GM21528 (cell line): Measurements from ENCODE around the gene AP3S2.
"Not testable (repeated sequence)": the region's sequence is repeated elsewhere in the genome, so short reads cannot be mapped to it uniquely, and the experiment has no call there.

Source experiments
- ATAC-seq: cut with Tn5 transposase; IDR thresholded peaks from one replicate; pipeline ENCODE4 v1.9.1; 2021; ENCODE audit warnings: mild to moderate bottlenecking, moderate library complexity; ENCODE audit not compliant: unreplicated experiment, low FRiP score

Gene AP3S2

GRCh38 chr15:89870006-89870405, 23.8 kb downstream of the AP3S2 start:
- ATAC-seq = no peak

- ATAC-seq = not testable (repeated sequence)
These were observed 24.3 kb downstream of the AP3S2 start for GRCh38 chr15:89869490-89869889.

GRCh38 chr15:89864958-89865739, 28.6 kb downstream of the AP3S2 start:
- no peak for ATAC-seq

GRCh38 chr15:89863918-89864317, 29.9 kb downstream of the AP3S2 start:
- ATAC-seq = no peak

GRCh38 chr15:89860891-89861290, 32.9 kb downstream of the AP3S2 start:
- ATAC-seq = no peak

- ATAC-seq = no peak
These were observed 33.4 kb downstream of the AP3S2 start for GRCh38 chr15:89860431-89860830.

GRCh38 chr15:89858661-89859458, 34.9 kb downstream of the AP3S2 start:
- ATAC-seq = no peak

- ATAC-seq = no peak
These were observed 36.1 kb downstream of the AP3S2 start for GRCh38 chr15:89857673-89858072.

- ATAC-seq = no peak
These were observed 37.8 kb downstream of the AP3S2 start for GRCh38 chr15:89855948-89856347.

- ATAC-seq = not testable (repeated sequence)
These were observed 38.9 kb downstream of the AP3S2 start for GRCh38 chr15:89854863-89855262.

- ATAC-seq = no peak
These were observed 41.3 kb downstream of the AP3S2 start for GRCh38 chr15:89852342-89852995.

- peak; percentile 61 for ATAC-seq
These were observed 42.0 kb downstream of the AP3S2 start for GRCh38 chr15:89851673-89852341.

- ATAC-seq = no peak
These were observed 44.9 kb downstream of the AP3S2 start for GRCh38 chr15:89848970-89849292.

- no peak for ATAC-seq
These were observed 46.7 kb downstream of the AP3S2 start for GRCh38 chr15:89847101-89847500.

- no peak for ATAC-seq
These were observed 48.4 kb downstream of the AP3S2 start for GRCh38 chr15:89845305-89845893.

- ATAC-seq = no peak
These were observed 51.8 kb downstream of the AP3S2 start for GRCh38 chr15:89841962-89842361.

- ATAC-seq = no peak
These were observed 52.5 kb downstream of the AP3S2 start for GRCh38 chr15:89841306-89841705.

- ATAC-seq = no peak
These were observed 54.5 kb downstream of the AP3S2 start for GRCh38 chr15:89839167-89839810.

- ATAC-seq = no peak
These were observed 56.0 kb downstream of the AP3S2 start for GRCh38 chr15:89837830-89838178.
